Activated CD4-positive, alpha-beta T cell treated with anti-CD3 and anti-CD28 coated beads, Interleukin-2, Interleukin-4, amounts not matched to agents 100 ng/mL and 50 ng/mL, durations not matched to agents 16 hours and 8 hours (primary cell): ENCODE results near the gene FLT1.
A peak's percentile ranks its signal among the peaks of the same experiment; 100 is the strongest.

Experiments used
- DNase-seq: peaks from one replicate; pipeline ENCODE4 v3.0.0-alpha.2; 2020; ENCODE audit warnings: low spot score

FLT1 gene

DNA sequence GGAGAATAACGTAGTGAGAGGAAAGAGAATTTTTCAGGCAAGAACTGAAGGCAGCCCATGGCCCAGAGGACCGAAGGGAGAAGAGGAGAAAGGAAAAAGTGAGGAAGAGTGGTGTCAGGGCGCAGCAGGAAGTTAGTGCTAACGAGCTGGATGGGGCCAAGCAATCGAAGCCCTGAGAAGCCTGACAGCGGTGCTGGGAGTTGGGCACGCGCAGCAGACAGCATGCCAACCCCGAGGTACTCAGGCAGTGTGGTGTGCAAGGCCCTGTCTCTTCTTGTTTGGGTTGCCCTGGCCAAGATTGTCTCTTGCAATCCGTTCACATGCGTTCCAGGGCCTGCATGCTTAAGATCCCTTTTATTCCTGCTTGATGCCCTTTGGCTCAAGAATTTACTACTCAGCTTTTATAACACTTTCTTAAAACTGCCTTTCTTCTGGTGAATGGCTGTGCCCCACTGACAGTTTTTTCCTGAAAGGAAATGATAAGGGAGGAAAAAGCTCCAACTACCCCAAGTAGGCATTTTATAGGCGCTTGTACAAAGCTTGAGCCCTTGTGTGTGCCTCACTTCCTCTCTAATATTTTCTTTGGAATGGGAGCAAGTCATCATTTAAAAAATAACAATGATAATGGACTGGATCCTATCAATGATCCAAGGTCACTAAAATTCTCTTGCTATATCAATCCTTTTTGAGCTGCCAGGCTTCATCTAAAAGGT, 115.4 kb downstream of the FLT1 start:
- no peak for DNase-seq

- no peak for DNase-seq
These were observed 118.3 kb downstream of the FLT1 start for GRCh38 chr13:28376604-28377003.

- no peak for DNase-seq
These were observed 119.5 kb downstream of the FLT1 start for GRCh38 chr13:28375250-28375930.

GRCh38 chr13:28373810-28374209, 121.1 kb downstream of the FLT1 start:
- DNase-seq = no peak

GRCh38 chr13:28370448-28370847, 124.5 kb downstream of the FLT1 start:
- DNase-seq = no peak

- DNase-seq = no peak
These were observed 136.2 kb downstream of the FLT1 start for GRCh38 chr13:28358708-28359107.

- peak; percentile 22 for DNase-seq
These were observed 137.0 kb downstream of the FLT1 start for GRCh38 chr13:28357911-28358433.

- no peak for DNase-seq
These were observed 137.6 kb downstream of the FLT1 start for GRCh38 chr13:28357247-28357825.

- DNase-seq = no peak
These were observed 138.3 kb downstream of the FLT1 start for GRCh38 chr13:28356561-28357021.

DNA sequence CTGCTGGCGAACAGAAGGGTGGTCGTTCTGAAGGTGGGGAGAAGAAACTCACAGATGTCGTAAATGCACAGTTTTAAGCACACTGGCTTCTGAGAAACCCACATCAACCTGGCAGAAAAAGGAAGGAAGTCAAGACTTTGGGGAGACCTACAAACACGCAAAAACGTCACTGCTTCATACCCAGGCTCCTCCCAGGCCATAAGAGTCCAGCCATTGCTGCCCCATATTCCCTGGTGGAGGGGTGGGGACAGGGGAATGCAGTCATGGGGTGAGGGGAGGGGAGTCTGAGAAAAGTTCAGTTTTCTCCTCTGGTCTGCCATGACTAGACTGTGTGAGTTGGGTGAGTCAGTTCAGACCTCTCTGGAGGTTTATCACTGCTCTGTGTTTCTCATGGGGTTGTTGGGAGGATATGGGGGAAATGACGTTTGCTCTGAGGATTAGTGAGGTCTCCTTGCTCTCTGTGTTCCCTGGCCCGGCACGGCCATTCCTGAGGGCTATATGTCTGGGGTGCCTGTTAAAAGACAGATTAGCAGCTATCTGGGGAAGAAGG, 139.0 kb downstream of the FLT1 start:
- DNase-seq = peak; percentile 19

DNA sequence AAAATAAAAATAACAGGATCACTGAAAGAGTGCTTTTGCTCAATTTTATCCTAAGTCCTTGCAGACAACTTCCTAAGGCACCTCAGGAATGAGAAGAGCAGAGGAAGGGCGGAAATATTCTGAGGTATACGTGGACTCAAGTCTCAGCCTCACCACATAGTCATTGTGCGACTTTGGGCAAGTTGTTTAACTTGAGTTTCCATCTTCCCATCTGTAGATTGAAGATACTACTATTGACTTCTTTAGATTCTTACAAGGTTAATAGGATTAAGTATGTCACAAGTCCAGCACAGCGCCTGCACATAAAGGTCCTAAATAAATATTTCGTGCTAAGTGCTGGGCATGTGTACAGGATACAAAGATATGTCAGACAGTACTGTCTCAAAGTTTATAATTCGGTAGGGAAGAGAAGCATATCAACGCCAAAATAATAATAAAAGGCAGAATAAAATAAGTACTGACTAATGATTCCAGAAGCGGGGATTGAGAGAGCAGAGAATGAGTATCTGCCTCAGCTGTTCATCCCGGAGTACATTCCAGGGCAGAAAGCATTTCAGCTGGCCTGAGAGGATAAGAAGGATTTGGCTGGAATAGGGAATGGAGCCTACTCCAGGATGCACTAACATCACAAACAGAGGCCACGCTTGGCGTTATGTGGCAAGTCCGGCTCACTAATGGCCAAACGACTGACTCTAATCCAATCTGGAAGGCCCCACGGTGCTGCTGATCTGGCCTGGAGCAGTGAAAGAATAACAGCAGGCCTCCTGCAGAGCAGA, 139.7 kb downstream of the FLT1 start:
- no peak for DNase-seq

DNA sequence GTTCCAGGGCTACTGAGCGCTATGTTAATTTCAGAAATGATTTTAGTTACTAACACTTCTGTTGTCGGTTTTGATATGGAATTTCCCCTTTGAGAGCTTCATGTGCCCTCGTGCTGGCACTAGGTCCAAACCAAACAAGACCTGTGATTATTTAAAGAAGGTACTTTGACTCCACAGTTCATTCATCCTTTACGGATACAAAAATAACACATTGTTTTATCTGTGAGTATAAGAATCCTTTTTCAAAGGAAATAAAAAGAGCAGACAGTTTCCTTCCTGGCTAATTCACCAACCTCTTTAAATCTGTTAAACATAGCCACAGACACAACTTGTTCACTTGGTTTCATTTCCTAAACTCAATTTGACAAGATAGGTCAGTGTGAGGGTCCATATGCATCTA, 141.2 kb downstream of the FLT1 start:
- DNase-seq = no peak

GRCh38 chr13:28349907-28350654, 144.8 kb downstream of the FLT1 start:
- no peak for DNase-seq

DNA sequence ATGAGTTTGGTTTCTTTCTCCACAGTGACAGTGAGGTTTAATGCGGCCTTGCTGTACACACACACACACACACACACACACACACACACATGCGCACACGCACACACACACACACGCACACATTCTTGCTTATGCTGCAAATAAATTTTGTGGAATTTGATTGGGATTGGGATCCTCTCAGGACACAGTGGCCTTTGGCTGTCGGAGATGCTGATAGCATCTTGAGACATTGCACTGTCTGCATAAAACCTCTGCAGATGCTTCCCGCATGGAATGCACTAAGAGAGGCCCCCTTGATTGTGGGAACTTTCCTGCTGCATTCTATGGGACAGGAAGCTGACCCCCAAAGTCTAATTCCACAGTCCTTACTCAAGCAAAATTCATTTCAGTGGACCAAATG, 145.6 kb downstream of the FLT1 start:
- DNase-seq = no peak

GRCh38 chr13:28347456-28348371, 147.2 kb downstream of the FLT1 start:
- DNase-seq = no peak

GRCh38 chr13:28346154-28346553, 148.8 kb downstream of the FLT1 start:
- DNase-seq = no peak

DNA sequence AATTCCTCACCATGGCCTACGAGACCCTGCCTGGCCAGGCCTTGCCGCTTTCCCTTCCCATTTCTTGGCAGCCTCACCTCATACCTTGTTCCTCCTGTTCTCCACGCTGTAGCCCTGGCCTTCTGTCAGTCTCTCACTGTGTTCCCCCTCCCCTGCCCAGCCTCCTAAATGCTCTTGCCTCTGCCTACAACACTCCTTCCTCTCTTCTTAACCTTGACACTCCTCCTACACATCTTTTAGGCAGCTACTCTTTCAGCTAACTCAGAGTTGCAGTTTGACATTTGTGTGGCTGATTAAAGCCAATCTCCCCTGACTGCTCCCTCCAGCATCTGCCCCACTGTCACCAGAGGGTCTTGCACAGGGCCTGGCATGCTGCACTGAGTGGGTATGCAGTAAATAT, 150.8 kb downstream of the FLT1 start:
- no peak for DNase-seq

- DNase-seq = no peak
These were observed 152.7 kb downstream of the FLT1 start for GRCh38 chr13:28342251-28342650.

DNA sequence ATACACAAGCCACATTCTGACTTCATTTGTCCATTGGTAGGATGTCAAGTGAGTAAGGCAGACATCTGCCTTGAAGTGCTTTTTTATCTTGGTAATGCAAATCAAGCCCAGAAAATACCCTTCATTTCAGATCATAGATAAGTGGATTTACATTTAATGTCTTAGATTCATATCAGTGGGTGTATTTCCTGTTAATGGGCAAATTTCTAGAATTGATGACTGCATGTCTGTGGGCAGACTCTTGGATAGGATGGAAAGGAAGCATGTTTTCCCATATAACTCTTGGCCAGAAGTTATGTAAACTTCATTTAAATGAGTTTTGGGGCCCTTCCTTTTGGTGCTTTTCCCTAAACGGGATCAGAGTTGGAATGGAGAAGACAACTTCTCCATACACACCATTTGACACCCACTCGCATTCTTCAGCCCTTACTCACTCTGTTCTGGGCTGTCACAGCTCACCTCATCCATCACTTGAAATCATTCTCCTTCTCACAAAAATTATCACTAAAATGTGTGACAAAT, 154.6 kb downstream of the FLT1 start:
- DNase-seq = no peak

DNA sequence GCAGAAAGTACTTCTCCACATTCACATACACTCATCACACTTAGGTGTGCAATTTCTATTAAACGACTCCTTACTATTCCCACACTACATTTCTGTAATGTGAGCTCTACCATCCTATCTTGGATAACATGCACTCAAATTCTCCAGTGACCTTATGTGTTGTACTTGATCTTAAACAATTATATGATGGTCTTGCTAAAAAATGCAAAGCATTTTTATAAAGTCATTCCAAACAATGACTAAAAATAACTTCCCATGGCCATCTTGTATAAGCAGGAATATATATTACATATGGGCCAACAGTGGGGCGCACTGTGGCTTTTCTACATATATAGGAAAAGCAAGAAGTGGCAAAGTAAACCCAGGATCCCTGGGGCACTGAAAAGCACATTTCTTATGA, 155.5 kb downstream of the FLT1 start:
- DNase-seq = no peak
